Adrenal gland (tissue), 12 donors: ENCODE results near the gene OAS2. TPM values are rescaled to one million over a fixed set of nuclear protein-coding genes. Genes with fewer than 3 reads are reported as not detected.
A peak's percentile ranks its signal among the peaks of the same experiment; 100 is the strongest.
"Not testable (repeated sequence)": the region's sequence is repeated elsewhere in the genome, so short reads cannot be mapped to it uniquely, and the experiment has no call there.

Source experiments
- DNase-seq, 7 donors: peaks; one replicate each; pipeline ENCODE4 v3.0.0-alpha.2; 2019 to 2020
- H3K27ac ChIP-seq, 5 donors: fragments of 200-600 bp; sonication (generic) in 4 of 5; 1 replicate in 3 of 5; 2 replicates in 2 of 5; pipeline versions ENCODE4 v1.5.1 to v1.8.0; 2016 to 2020; ENCODE audit warnings: mild to moderate bottlenecking in 1 of 5
- H3K27me3 ChIP-seq: fragments of 200-600 bp; 2 replicates; pipeline ENCODE4 v1.8.0; 2021
- H3K36me3 ChIP-seq, 2 donors: fragments of 200-600 bp; replicated peaks in 1 of 2; 1 replicate in 1 of 2; 2 replicates in 1 of 2; pipeline versions ENCODE4 v1.5.1 to v1.8.0; 2018 to 2022
- H3K4me1 ChIP-seq, 2 donors: fragments of 200-600 bp; replicated peaks in 1 of 2; 1 replicate in 1 of 2; 2 replicates in 1 of 2; pipeline versions ENCODE4 v1.5.1 to v1.8.0; 2018 to 2021
- H3K4me3 ChIP-seq, 4 donors: fragments of 200-600 bp; sonication (generic) in 3 of 4; one replicate each; pipeline ENCODE4 v1.5.1; 2016 to 2018
- H3K9me3 ChIP-seq, 3 donors: fragments of 200-600 bp; sonication (generic) in 1 of 3; replicated peaks in 1 of 3; 1 replicate in 2 of 3; 2 replicates in 1 of 3; pipeline versions ENCODE4 v1.5.1 to v1.8.0; 2016 to 2021
- CTCF ChIP-seq, 6 experiments: fragments of 450-650 bp in 4 of 6; fragments of 200-600 bp in 2 of 6; sonication (generic) in 1 of 6; IDR thresholded peaks; 1 replicate in 5 of 6; 2 replicates in 1 of 6; pipeline versions ENCODE4 v1.5.1 to v1.8.0; 2016 to 2021; ENCODE audit warnings: antibody characterized with exemption in 6 of 6, mild to moderate bottlenecking in 2 of 6, moderate library complexity in 1 of 6
- POLR2A ChIP-seq, 2 donors: fragments of 450-650 bp; IDR thresholded peaks; one replicate each; pipeline ENCODE4 v1.6.1; 2017; ENCODE audit warnings: antibody characterized with exemption in 2 of 2, mild to moderate bottlenecking in 2 of 2, moderate library complexity in 1 of 2
- WGBS, 4 donors: extraction: QIAGEN DNeasy Blood & Tissue Kit in 2 of 4; methylation state at CpG; one replicate each; pipeline versions ENCODE4 v1.1.5 to v1.1.7; 2013 to 2017; 5-methylcytosine and 5-hydroxymethylcytosine counted together
- intact Hi-C, 2 donors: fragments of 100-400 bp; cut with DNase I; formaldehyde crosslinking; loops; one replicate each; pipeline versions ENCODE4 v1.14.1 to v1.15.0; 2022 to 2023
- polyA plus RNA-seq, 3 donors: library from polyadenylated mRNA; stranded (reverse); fragments of 200-250 nt in 2 of 3; fragments of 350-450 nt in 1 of 3; fragmentation: Illumina TruSeq in 1 of 3; extraction: RNeasy Lipid Tissue Mini Kit (QIAGEN cat#74804) in 1 of 3; gene quantifications; one replicate each; pipeline ENCODE4 v1.2.3, GENCODE V29; 2013 to 2014
- total RNA-seq, 9 donors: library from RNA; depleted of rRNA in 4 of 9; stranded (reverse); fragments of >200 nt in 4 of 9; fragments of 120-200 nt in 1 of 9; fragmentation: NEBNext Ultra II Directional in 1 of 9; extraction: Animal tissue kit (Norgen Biotek cat#: 25700) in 1 of 9; gene quantifications; one replicate each; pipeline versions ENCODE4 v1.1.0 to v1.2.4, GENCODE V29; 2013 to 2023
- donor health status: healthy with polysubstance abuse.
- donor health status: Bipolar disorder and iron deficiency.
- donor health status: DM: yes; HTN: yes; CAD: no.
- donor health status: DM: no; HTN: no; CAD: no.
- donor health status: DM: no; HTN: no; CAD: no.
- donor health status: DM: yes; HTN: yes; CAD: no.

The OAS2 gene
- total and polyA plus RNA-seq, 12 donors, result 2.5 to 30.4 (median 8.5) TPM

GRCh38 chr12:112950701-112951100, 27.6 kb upstream of the OAS2 start:
- no peak overlapping the region for H3K27ac ChIP-seq
- no peak overlapping the region for H3K4me3 ChIP-seq
- no peaks in the 10 kb centered on the region for H3K9me3 ChIP-seq
- H3K27me3 ChIP-seq, result no peaks in the 10 kb centered on the region
- intact Hi-C loops, result no loop called here
- 93 to 100% (median 95%) methylated on average over 10 to 11 of the region's 11 CpGs for WGBS, 4 donors
- peaks cover 0 to 4% of the 10 kb centered on the region in 2 donors for H3K36me3 ChIP-seq
- no peak for TF ChIP-seq CTCF (IDR thresholded peaks at IDR 0.05)
- no peak for TF ChIP-seq POLR2A (IDR thresholded peaks at IDR 0.05)
- peak in 2 of 7 donors; percentile 11 to 65 for DNase-seq
- no peaks in the 10 kb centered on the region for H3K4me1 ChIP-seq

- H3K36me3 ChIP-seq, intact Hi-C loops, DNase-seq, H3K9me3 ChIP-seq, H3K4me3 ChIP-seq, H3K4me1 ChIP-seq, H3K27ac ChIP-seq, H3K27me3 ChIP-seq: not testable (repeated sequence)
- WGBS, 4 donors, result 94 to 100% (median 96%) methylated on average over 4 of the region's 4 CpGs
These were observed 21.2 kb upstream of the OAS2 start for GRCh38 chr12:112957125-112957524.

- H3K4me3 ChIP-seq, result no peak overlapping the region
- 93 to 99% (median 94%) methylated on average over 6 to 7 of the region's 7 CpGs for WGBS, 4 donors
- no peaks in the 10 kb centered on the region for H3K4me1 ChIP-seq
- H3K27me3 ChIP-seq, result no peaks in the 10 kb centered on the region
- intact Hi-C loops, result no loop called here
- H3K27ac ChIP-seq, result no peak overlapping the region
- TF ChIP-seq CTCF (IDR thresholded peaks at IDR 0.05) (no peak), POLR2A (IDR thresholded peaks at IDR 0.05) (no peak)
- H3K9me3 ChIP-seq, result no peaks in the 10 kb centered on the region
- peaks cover 0 to 12% of the 10 kb centered on the region in 2 donors for H3K36me3 ChIP-seq
- peak in 1 of 7 donors; percentile 13 for DNase-seq
These were observed 17.2 kb upstream of the OAS2 start for GRCh38 chr12:112961074-112961473.

- peaks cover 0 to 12% of the 10 kb centered on the region in 2 donors for H3K36me3 ChIP-seq
- intact Hi-C loops, result no loop called here
- no peak for TF ChIP-seq POLR2A (IDR thresholded peaks at IDR 0.05)
- TF ChIP-seq CTCF (IDR thresholded peaks at IDR 0.05), result no peak
- no peak overlapping the region for H3K4me3 ChIP-seq
- WGBS, 4 donors, result 93 to 97% (median 94%) methylated on average over 4 of the region's 4 CpGs
- no peaks in the 10 kb centered on the region for H3K9me3 ChIP-seq
- no peaks in the 10 kb centered on the region for H3K4me1 ChIP-seq
- no peak for DNase-seq
- H3K27me3 ChIP-seq, result no peaks in the 10 kb centered on the region
- no peak overlapping the region for H3K27ac ChIP-seq
These were observed 16.8 kb upstream of the OAS2 start for GRCh38 chr12:112961536-112961935.

- no peak for TF ChIP-seq CTCF (IDR thresholded peaks at IDR 0.05)
- TF ChIP-seq POLR2A (IDR thresholded peaks at IDR 0.05), result no peak
- Histone ChIP-seq H3K36me3 (peaks cover 0 to 12% of the 10 kb centered on the region in 2 donors), H3K27ac (no peak overlapping the region), H3K27me3 (no peaks in the 10 kb centered on the region), H3K4me1 (no peaks in the 10 kb centered on the region), H3K4me3 (no peak overlapping the region), H3K9me3 (no peaks in the 10 kb centered on the region)
- DNase-seq, result peak in 1 of 7 donors; percentile 5
- intact Hi-C loops, result no loop called here
- WGBS, 4 donors, result 98 to 100% (median 99%) methylated on average over 2 to 7 of the region's 7 CpGs
These were observed 15.8 kb upstream of the OAS2 start for GRCh38 chr12:112962561-112962960.
